HL-60 (cell line): ENCODE results near the gene SACM1L.

Experiments
- DNase-seq, 2 experiments: peaks; one replicate each; pipeline ENCODE4 v3.0.0-alpha.2; 2010 to 2020; ENCODE audit warnings: low read depth in 1 of 2, low spot score in 1 of 2
- H3K27ac ChIP-seq: fragments of 250-450 bp; sonication (Bioruptor Pico); replicated peaks from 2 replicates; pipeline ENCODE4 v1.5.1; 2020; ENCODE audit warnings: mild to moderate bottlenecking, moderate library complexity
- H3K27me3 ChIP-seq: fragments of 250-450 bp; sonication (Bioruptor Pico); 2 replicates; pipeline ENCODE4 v1.5.1; 2021; ENCODE audit warnings: mild to moderate bottlenecking, moderate library complexity; ENCODE audit not compliant: insufficient read depth, poor library complexity, severe bottlenecking
- H3K4me3 ChIP-seq: replicated peaks from 2 replicates; pipeline ENCODE4 v1.5.1; 2011; ENCODE audit warnings: mild to moderate bottlenecking, control low read depth, low read length; ENCODE audit not compliant: insufficient read depth
- CTCF ChIP-seq: IDR thresholded peaks from one replicate; pipeline ENCODE4 v1.5.1; 2011; ENCODE audit warnings: low read length, control low read depth, inconsistent platforms; ENCODE audit not compliant: insufficient read depth
- GABPA ChIP-seq: IDR thresholded peaks from 2 replicates; pipeline ENCODE4 v1.6.1; 2012; ENCODE audit warnings: low read depth
- POLR2AphosphoS5 ChIP-seq: IDR thresholded peaks from 2 replicates; pipeline ENCODE4 v1.6.1; 2012; ENCODE audit warnings: low read depth
- REST ChIP-seq: IDR thresholded peaks from 2 replicates; pipeline ENCODE4 v1.6.1; 2012; ENCODE audit warnings: low read depth; ENCODE audit not compliant: insufficient replicate concordance
- SPI1 ChIP-seq: IDR thresholded peaks from 2 replicates; pipeline ENCODE4 v1.6.1; 2012; ENCODE audit warnings: low read depth, mild to moderate bottlenecking, borderline replicate concordance

The SACM1L gene

GRCh38 chr3:45777111-45777745, 88.0 kb downstream of the SACM1L start:
- Histone ChIP-seq H3K27ac (no peak overlapping the region), H3K27me3 (peaks cover 5% of the 10 kb centered on the region), H3K4me3 (no peak overlapping the region)
- TF ChIP-seq CTCF (no peak), REST (no peak), SPI1 (no peak), GABPA (no peak), POLR2AphosphoS5 (no peak)
- no peak for DNase-seq

- no peak overlapping the region for H3K4me3 ChIP-seq
- no peak overlapping the region for H3K27ac ChIP-seq
- no peak for DNase-seq
- TF ChIP-seq CTCF (no peak), REST (no peak), SPI1 (no peak), GABPA (no peak), POLR2AphosphoS5 (no peak)
- H3K27me3 ChIP-seq, result peaks cover 5% of the 10 kb centered on the region
Observed at GRCh38 chr3:45777746-45778386, 88.7 kb downstream of the SACM1L start.

GRCh38 chr3:45778761-45779201, 89.6 kb downstream of the SACM1L start:
- TF ChIP-seq GABPA (no peak), CTCF (no peak), SPI1 (no peak), POLR2AphosphoS5 (no peak), REST (no peak)
- H3K4me3 ChIP-seq, result no peak overlapping the region
- H3K27me3 ChIP-seq, result peaks cover 5% of the 10 kb centered on the region
- no peak overlapping the region for H3K27ac ChIP-seq
- no peak for DNase-seq
